ENCODE measurements around the gene LGALS3BP.

The LGALS3BP gene

DNA sequence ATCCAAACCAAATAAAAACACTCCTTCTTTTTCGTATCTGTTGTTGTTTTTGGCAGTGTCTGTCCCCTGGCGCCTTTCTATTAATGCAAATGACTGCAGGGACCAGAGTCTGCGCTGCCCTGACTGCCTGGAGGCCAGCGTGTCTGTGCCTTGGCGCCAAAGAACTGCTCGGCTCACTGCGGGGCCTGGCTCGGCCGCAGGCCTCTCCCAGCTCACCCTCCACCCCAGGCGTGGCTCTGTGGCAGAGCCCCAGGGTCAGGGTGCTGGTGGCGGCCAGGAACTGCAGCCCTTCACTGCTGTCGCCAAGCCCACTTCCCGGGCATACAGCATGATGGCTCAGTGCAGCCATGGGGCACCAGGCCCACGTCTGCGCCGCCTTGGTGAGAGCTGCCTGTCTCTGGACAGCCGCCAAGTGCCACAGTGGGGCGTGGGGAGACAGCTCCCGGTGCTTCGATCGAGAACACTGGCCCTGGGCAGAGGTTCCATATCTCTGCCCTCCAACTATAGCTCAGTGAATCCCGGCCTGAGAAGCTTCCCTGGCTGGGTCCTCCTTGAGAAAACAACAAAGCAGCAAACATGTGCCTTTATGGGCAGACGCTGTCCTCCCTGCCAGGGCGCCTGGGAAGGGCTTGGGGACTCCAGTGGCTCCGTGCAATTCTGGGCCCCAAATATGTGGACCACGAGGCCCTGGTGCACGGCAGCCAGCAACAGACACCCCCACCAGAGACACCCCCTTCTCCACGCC is 18.8 kb upstream of the LGALS3BP start:
- no peak for DNase-seq

DNA sequence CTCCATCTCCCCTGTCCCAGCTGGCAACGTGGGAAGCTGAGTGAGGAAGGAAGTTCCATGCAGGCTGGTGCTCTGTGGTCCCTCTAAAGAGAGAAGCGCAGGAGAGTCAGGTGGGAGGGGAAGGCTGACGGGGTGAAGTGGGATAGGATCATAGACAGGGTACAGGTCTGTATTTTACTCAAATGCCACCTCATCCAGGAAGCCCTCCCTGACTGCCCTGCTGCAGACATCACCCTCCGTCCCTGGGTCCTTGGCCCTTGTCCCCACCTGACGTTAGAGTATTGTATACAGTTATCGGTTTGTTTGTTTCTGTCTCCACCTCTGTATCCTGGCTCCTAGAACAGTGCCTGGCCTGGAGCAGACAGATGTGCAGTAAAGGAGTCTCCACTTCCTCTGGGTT is 18.2 kb upstream of the LGALS3BP start:
- no peak for DNase-seq

DNA sequence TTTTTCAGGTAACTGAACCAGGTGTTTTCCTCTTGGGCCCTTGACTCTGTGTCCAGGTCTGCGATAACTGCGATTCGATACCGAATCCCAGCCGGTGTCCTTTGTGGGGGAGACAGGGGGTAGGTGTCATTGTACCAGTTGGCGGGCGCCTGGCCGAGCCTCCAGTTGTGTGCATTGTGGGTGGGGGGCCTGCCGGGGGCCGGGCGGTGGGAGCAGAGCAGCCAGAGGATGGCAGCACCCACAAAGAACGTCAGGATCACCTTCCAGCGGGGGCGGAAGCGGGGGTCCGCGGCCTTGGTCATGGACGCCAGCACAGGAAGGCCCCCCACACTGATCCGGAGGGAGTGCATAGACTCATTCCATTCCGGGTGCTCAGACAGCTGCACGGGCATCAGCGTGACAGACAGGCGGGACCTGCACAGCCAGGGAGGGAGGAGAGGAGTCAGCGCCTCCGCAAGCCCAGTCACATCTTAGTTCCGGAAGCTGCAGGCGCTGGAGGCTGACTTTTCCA is 17.6 kb upstream of the LGALS3BP start:
- no peak for DNase-seq

DNA sequence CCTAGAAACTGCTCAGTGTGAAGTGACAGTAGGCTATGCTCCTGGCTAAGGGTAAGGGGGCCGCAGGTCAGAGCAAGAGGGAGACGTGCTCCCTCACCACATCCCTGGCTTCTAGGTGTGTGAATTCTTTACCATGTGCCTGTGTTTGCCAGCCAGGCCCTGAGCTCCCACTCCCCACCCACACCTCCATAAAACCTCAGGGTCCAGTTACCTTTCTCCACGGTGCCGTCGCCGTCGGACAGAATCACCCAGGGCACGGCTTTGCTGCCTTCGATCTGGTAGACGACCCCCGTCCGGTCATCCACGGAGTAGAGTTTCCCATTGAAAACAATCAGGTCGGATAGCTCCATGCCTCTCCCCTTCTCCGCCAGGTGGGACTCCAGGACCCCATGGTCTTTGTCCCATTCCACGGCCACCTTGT is 17.1 kb upstream of the LGALS3BP start:
- no peak for DNase-seq

DNA sequence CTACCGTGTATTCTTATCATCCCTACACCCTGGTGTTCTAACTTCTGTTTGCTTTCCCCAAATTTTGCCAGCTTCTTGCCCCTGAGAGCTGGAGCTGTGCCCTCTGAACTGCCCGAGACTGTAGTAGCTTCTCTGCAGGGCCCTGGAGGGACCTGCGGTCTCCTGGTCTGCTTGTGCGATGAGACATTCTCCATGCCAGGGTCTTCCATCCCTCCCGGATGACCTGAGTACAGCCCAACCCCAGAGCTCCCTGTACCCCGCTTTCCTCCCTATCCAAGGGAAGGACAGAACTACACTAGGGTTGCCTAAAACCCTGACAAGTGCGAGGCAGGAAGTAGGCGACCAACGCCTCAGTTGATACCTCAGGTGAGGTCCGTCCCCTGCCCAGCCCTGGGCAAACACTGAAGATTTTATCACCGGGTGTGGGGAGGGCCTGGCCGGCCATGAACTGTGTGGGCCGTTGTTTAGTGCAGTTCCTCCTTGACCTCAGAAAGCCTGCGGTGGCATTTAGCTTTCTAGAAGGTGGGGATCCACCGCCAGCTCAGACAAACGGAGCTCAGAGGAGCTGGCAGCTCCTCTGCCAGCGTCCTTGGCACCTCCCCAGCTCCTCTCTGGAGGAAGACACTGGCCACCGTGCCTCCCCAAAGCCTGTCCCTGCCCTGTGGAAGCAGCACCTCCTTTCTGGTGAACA is 16.2 kb upstream of the LGALS3BP start:
- DNase-seq: no peak

DNA sequence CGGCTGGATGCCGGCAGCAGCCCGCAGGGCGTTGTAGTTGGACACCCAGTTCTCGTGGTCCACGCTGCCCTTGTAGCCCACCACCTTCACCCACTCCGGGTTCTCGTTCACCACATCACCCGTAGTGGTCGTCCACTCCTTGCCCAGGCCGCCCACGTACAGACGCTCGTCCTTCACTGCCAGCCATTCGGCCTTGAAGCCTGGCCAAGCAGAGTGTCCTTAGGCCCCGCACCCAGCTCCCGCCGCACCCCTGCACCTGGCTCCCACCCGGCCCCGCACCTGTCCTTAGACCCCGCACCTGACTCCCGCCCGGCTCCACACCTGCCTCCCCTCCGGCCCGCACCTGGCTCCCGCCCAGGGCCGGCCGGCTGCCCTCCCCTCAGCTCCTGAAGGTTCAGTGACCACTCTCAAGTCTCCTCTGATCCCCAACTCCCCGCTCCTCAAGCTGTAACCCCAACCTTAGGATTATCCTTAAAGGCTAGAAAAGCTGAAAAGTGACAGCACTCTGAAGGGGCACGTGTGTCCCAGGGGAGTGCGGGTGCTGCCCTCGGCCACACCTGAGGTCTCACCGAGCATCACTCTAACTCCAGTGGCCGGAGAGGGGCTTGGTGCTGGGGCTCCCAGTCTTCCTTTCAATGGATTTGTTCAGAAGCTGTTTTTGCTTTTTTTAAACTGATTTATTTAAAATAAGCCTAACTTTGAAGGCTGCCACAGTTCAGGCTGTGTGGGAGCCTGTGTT is 15.5 kb upstream of the LGALS3BP start:
- DNase-seq: no peak

DNA sequence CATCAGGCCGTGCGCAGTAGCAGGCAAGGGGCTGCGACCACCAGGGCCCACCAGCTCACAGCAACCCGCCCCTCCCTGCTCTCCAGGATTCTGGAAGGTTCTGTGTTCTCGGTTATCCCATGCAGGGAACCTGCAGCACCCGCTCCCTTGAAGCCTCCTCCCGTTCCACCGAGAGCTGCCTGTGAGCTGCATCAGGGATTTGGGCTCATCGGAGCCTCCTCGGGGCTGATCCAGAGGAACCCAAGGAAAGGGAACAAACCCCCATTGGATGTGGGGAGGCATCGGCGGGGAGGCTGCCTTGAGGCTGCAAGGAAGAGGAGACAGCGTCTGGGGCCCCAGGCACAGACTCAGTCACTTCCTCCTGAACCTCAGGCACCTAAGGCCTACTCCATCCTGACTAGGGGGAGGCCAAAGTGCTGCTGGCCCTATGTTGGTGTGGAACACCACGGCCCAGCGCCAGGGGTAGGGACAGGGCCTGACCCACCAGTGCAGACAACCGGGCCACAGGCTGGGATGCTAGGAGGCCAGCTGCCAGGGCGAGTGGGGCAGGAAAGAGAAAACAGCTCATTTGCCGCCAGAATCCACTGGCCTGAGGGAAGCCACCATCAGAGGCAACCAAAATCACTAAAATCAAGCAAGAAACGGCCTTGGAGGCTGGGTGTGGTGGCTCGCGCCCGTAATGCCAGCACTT is 14.4 kb upstream of the LGALS3BP start:
- DNase-seq: no peak

DNA sequence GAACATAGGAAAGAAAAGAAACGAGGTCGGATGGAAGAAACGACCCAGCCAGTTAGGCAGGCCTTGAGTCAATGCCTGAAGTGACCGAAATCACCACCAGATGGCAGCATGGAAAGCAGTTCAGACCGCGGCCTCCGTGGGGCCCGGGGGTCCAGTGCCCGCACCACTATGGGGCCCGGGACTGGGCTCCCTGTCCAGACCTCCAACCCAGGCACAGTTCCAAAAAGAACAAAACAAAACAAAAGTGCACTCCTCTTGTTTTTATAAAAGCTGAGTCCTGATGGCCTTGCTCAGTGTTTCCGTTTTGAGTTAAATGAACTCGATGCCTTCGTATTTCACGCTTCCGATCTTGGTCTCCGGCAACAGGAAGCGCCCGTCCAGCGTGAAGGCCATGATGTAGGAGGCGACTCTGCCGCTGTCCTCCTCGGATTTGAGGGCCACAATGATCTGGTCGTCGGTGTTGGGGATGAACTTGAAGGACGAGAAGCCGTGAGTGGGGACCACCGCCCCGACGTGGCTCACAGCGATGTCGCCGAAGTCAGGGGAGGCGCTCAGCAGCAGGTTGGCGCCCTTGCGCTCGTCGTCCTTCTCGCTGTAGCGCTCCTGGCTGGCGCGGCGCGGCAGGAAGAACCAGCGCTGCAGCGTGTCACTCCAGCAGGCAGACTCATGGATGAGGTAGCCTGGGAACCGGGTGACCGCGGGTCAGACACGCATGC is 13.7 kb upstream of the LGALS3BP start:
- DNase-seq: no peak

DNA sequence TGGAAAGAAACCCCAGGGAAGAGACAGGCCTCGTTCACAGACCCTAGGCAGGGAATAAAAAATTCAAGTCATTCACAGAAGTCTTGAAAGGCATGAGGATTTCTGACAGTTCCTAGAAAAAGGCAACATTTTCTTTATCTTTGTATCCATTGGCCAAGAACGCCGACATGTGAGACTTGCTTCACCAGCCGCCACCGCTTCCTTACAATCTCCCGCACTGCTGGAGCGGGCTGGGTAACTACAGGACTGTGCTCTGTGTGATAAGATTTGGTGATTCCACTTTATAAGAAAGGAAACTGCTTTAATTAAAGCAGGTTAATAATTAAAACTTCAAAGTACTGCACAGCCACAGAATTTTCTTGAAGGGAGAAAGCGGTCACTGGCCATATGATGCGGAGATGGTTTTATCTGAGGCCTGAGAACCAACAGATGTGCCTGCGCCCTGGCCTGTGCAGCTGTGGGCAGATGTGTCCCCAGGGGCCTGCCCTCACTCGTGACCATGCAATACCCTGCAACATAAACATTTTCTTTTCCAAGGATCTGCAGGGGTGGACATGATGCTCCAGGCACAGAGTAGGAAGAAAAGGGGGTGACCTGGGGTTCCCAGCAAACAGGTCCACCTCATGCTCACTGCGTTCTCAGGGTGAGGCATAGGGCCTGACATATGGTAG is 13.0 kb upstream of the LGALS3BP start:
- no peak for DNase-seq

DNA sequence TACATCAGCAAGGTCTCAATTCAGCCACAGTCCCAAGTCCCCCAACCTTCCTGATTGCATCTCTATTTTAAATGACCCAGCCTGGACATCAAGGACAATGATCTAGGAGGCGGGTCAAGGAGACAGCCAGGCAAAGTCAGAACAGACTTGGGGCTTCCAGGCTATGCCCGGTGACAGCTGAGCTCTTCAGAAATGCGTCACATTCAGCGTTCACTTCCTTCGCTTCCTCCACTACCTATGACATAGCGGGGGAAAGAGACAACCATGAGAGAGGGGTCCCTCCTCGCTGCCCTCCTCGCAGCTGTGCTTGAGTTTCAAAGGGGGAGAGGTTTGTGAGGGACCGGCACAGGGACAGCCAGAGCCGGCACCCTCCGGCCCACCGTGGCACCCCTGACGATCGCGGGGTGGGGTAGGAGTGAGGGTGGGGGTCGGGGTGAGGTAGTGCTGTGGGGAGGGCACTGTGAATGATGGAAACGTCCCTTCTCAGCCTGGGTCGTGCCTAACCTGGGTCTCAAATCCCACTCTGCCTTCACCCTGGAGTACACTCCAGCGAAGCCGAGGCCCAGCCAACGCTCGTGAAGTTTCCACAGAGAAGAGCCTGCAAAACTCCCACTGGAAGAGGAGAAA is 12.3 kb upstream of the LGALS3BP start:
- no peak for DNase-seq

DNA sequence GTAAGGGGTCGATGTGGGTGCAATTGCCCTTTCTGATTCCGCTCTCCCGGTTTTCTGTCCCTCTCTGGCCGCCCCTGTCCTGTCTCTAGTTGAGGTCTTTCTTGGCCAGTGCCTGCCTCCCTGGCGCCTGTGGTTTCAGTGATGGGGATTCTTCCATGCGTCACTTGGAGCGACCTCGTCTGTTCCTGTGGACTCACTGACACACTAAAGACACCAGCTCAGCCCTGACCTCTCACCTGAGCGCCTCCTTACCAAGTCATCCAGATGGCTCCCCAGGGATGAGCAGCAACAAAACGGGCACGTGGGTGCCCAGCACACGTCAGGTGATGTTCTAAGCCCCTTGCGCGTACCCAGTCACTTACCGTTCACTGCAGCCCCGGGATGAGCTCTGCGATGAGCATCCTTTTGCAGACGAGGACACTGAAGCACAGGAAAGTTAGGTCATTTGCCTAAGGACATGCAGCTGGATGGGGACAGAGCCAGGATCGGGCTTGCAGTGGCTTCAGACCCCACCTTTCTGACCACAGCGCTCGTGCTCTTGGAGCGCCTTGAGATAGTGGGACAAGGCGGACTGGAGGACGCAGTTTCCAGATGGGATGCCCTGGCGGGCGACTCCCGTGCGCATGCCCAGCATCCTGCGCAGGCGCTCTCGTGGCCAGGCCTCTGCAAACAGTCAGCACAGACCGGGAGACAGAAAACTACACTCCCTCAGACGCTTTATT is 11.5 kb upstream of the LGALS3BP start:
- no peak for DNase-seq

DNA sequence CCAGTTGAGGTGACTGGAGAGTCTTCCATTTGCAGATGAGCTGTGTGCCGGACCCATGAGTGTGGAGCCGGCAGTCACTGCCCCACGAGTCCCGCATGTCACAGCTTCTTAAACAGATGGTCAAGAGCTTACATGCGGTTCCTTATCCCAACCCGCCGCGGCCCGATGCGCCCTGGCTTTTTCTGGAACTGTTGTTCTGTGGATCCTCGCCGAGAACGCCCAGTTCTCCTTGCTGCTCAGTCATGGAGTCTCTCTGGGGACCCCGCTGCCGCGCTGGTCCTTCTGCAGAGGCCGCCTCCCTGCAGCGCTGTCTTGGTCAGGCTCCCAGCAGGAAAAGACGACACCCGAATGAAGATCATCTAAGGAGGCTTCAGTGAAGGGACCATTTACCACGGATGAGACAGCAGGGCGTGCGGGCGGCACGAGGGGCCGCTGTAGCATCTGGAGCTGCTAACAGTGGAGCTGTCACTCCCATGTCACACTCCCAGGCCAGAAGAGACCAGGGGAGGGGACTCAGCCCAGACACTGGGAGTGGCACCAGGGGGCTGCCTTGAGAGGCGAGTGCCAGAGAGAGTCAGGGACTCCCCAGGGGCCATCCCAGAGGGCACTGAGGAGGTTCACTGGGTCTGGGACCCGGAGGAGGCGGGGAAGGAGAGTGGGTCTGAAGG is 10.8 kb upstream of the LGALS3BP start:
- no peak for DNase-seq

DNA sequence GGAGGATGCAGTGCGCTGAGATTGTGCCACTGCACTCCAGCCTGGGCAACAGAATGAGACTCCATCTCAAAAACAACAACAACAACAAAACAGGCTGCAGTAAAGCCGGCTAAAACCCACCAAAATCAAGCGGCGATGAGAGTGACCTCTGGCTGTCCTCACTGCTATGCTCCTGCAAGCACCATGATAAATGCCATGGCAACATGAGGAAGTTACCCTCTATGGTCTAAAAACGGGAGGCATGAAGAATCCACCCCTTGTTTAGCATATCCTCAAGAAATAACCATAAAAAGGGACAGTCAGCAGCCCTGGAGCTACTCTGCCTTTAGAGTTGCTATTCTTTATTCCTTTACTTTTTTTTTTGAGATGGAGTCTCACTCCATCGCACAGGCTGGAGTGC is 8.4 kb upstream of the LGALS3BP start:
- no peak for DNase-seq

DNA sequence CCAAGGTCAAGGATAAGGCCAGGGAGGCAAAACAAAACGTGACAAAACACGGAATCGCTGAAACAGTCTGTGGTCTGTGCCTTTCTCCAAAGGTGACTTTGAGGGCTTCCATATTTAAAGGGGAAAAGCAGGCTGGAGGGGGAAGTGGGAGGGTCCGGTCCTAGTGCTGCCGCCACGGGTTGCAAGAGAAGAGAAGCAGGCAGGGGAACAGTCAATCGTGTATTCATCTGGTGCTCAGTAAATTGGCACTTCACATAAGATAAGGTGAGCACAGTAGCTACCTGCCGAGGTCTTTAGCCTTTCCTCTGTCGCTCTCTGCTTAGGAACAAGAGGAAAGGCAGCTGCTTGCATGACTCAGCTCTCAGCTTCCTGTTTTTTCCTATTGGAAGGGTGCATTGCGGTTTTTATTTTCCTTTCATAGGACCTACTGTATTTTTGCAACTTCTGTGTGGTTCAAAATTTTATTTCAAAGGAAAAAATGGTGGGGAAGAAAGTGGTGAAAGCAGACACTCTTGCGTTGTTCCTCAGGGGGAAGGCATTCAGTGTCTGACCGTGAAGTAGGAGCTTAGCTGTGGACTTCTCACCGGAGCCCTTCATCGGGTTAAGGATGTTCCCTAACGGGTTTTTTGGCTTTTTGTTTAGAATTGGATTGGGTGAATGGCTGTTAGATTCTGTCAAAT is 7.1 kb upstream of the LGALS3BP start:
- no peak for DNase-seq

DNA sequence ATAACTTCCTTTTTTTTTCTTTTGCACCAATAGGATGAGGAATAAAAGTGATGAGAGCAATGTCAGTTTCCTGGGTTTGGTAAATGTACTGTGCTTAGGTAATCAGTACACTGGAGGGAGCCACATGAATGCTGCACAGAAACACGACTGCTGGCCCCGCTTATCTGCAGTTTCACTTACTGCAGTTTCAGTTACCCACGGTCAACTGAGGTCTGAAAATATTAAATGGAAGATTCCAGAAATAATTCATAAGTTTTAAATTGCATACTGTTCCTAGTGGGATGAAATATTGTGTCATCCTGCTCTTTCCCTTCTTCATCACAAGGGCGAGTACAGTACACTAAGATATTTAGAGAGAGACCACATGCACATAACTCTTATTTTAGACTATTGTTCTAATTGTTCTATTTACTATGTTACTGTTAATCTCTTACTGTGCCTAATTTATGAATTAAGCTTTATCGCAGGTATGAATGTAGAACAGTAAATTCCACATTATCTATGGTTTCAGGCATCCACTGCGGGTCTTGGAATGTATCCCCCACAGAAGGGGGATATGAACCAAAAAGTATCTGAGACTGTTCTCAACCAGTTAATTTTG is 6.4 kb upstream of the LGALS3BP start:
- no peak for DNase-seq

DNA sequence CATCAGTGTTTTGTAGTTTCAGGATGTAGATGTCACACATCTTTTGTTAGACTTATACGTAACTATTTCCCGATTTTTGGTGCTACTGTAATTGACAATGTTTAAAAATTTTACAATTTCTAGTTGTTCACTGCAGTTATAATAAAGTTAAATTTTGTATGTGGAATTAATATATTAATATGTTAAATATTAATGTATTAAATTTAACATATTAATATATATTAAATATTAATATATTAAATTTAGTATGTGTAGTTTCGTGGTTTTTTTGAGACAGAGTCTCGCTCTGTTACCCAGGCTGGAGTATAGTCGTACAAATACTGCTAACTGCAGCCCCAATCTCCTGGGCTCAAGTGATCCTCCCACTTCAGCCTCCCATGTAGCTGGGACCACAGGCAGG is 5.7 kb upstream of the LGALS3BP start:
- no peak for DNase-seq

DNA sequence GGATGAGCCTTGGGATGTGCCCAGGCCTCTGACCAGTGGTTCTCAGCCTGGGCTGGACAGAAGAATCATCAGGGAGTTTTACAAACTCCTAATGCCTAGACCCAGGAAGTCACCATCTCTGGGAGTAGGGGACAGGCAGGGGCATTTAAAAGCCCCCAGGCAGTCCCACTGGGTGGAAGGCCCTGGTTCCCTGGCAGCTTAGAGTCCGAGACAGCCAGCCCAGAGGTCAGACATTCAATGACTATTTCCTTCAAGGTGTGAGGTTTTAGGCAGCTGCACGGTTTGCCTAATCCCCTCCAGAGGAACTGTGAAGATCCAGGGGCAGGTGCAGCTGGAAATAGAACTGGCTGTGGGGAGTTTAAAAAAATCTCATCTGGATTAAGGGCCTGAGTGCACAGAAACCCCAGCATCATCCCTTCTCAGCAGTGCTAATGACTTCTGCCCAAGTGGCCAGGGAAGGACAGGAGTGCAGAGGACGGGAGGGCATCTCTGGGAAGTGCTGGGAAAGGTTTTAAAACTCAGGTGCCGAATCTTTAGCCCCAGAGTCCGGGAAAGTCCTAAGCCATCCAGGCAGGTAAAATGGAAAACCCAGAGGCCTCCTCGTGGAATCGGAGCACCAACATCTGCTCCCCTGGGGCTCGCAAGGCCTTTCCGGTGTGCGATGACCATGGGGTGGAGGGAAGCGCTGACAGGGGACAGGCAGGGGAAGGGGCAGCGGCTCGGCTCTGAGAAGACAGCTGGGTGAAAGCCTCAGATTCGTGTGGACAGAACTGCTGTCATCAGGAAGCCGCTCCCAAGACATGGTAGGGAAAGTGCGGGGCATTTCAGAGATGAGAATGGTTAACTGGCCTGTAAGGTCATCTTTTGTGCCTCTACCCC is 1.5 kb upstream of the LGALS3BP start:
- DNase-seq: no peak

DNA sequence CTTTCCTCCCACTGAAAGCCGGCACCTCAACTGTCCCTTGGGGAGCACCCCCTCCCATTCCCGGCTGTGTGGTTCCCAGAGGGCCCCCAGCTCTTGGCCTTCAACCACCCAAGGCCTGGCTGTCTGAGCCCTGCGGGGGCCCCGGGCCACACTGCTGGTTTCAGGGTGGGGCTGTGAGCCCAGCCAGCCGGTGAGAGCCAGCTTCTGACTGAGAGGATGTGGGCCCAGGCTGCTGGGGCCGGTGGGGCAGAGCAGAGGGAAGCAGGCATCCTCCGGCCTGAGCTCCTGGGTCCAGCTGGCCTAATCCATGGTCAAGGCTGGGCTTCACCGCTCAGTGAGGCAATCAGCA is 875 bp upstream of the LGALS3BP start:
- DNase-seq: no peak

All from GOT3 (cell line).